Prostate gland (tissue), 2 donors: ENCODE measurements around the gene NTM.

Source experiments
- CTCF ChIP-seq, 4 experiments: fragments of 200-600 bp in 2 of 4; fragments of 450-650 bp in 2 of 4; sonication (generic) in 2 of 4; IDR thresholded peaks; 1 replicate in 3 of 4; 2 replicates in 1 of 4; pipeline ENCODE4 v1.5.1; 2016 to 2019; ENCODE audit warnings: antibody characterized with exemption in 4 of 4, mild to moderate bottlenecking in 2 of 4, moderate library complexity in 2 of 4
- POLR2A ChIP-seq: fragments of 450-650 bp; IDR thresholded peaks from one replicate; pipeline ENCODE4 v1.6.1; 2016; ENCODE audit warnings: antibody characterized with exemption, mild to moderate bottlenecking
- POLR2AphosphoS5 ChIP-seq: sonication (generic); formaldehyde crosslinking; IDR thresholded peaks from one replicate; pipeline ENCODE4 v1.6.1; 2017; ENCODE audit warnings: antibody characterized with exemption

GRCh38 chr11:131877246-131877942 lies 507.0 kb downstream of the NTM start:
- TF ChIP-seq POLR2AphosphoS5 (no peak), POLR2A (no peak), CTCF (IDR thresholded peaks at IDR 0.05) (no peak)
